ENCODE data around the gene KIF6. TPM values are rescaled to one million over a fixed set of nuclear protein-coding genes. Genes with fewer than 3 reads are reported as not detected.

Gene KIF6
- total and polyA plus RNA-seq, 2 donors (not counting 1 experiment from before 2014, with no cell fraction given): not detected

- ChIA-PET POLR2A (interaction anchor here (0.8 kb wide), 1 partner anchor 1726 kb away, joined by 4 read pairs; no protein-coding TSS in a partner anchor), CTCF (interaction anchor here (0.6 to 11.7 kb wide), 24 partner anchors 8 to 435 kb away, joined by 3 to 241 read pairs (median 4); no protein-coding TSS in a partner anchor)
- Histone ChIP-seq H3K4me2 (replicated peaks; ENCODE audit: low read depth, low read length, poor library complexity, severe bottlenecking) (peak overlapping the region; percentile 76), H2AFZ (ENCODE audit: insufficient read depth, low read depth, low read length, poor library complexity, severe bottlenecking) (peak overlapping the region; percentile 81), H4K20me1 (ENCODE audit: control insufficient read depth, insufficient read depth, low read length, poor library complexity, severe bottlenecking) (no peaks in the 10 kb centered on the region), H3K27me3 (replicated peaks in 1 of 4; ENCODE audit: control extremely low read depth in 1 of 4, control insufficient read depth in 3 of 4, insufficient read depth in 4 of 4, low read length in 3 of 4) (peaks cover 0 to 4% (median 0%) of the 10 kb centered on the region in 4 experiments), H3K79me2 (ENCODE audit: control insufficient read depth, insufficient read depth, low read length) (no peaks in the 10 kb centered on the region), H3K36me3 (replicated peaks in 1 of 2; ENCODE audit: control extremely low read depth in 1 of 2, control insufficient read depth in 1 of 2, extremely low read depth in 1 of 2, insufficient read depth in 2 of 2, low read length in 1 of 2) (no peaks in the 10 kb centered on the region), H3K9me3 (ENCODE audit: control extremely low read depth in 1 of 3, control insufficient read depth in 2 of 3, insufficient read depth in 1 of 3, low read length in 2 of 3) (peaks cover 0 to 5% (median 0%) of the 10 kb centered on the region in 3 donors), H3K4me1 (ENCODE audit: control insufficient read depth in 2 of 2, insufficient read depth in 2 of 2, low read length in 2 of 2) (peaks cover 4 to 7% of the 10 kb centered on the region in 2 donors), H3K9ac (ENCODE audit: low read length) (peak overlapping the region; percentile 27), H3K4me3 (ENCODE audit: control extremely low read depth in 1 of 5, extremely low read depth in 1 of 5, insufficient read depth in 1 of 5, low read depth in 2 of 5, low read length in 4 of 5) (peak overlapping the region in 1 of 5 experiments; percentile 29), H3K27ac (ENCODE audit: low read length in 2 of 2) (no peak overlapping the region)
- intact Hi-C loops (cut with micrococcal nuclease): loop anchor here (1.0 kb wide), 1 partner anchor 330 kb away; no protein-coding TSS in a partner anchor
- peak overlapping the region; percentile 74 for H3K4me3 Mint-ChIP-seq
- no peaks in the 10 kb centered on the region for H3K9me3 Mint-ChIP-seq (ENCODE audit: insufficient read depth)
- H3K27ac Mint-ChIP-seq: no peak overlapping the region
- H3K27me3 Mint-ChIP-seq: peaks cover 13% of the 10 kb centered on the region
- ATAC-seq (ENCODE audit: low read depth) (peak; percentile 92), DNase-seq (peak; percentile 85)
- TF ChIP-seq EZH2 (IDR thresholded peaks at IDR 0.05; ENCODE audit: borderline replicate concordance, insufficient read depth, low read depth, low read length, poor library complexity, severe bottlenecking) (no peak), CTCF (IDR thresholded peaks at IDR 0.05) (peak; percentile 85)
- H3K4me1 Mint-ChIP-seq: peaks cover 4% of the 10 kb centered on the region
- 1% methylated on average over 9 of the region's 11 CpGs for WGBS (ENCODE audit: insufficient coverage)
These were observed 422.4 kb downstream of the KIF6 start for GRCh38 chr6:39302669-39303424.

GRCh38 chr6:39302011-39302410, 423.2 kb downstream of the KIF6 start:
- no peak overlapping the region for H3K27ac ChIP-seq (ENCODE audit: low read length in 2 of 2)
- no peak overlapping the region for H3K4me3 Mint-ChIP-seq

More at GRCh38 chr6:39302011-39302410, 423.2 kb downstream of the KIF6 start:
- Mint-ChIP-seq H3K27me3 (peaks cover 10% of the 10 kb centered on the region), H3K27ac (no peak overlapping the region), H3K9me3 (ENCODE audit: insufficient read depth) (no peaks in the 10 kb centered on the region), H3K4me1 (peaks cover 4% of the 10 kb centered on the region)
- TF ChIP-seq CTCF (IDR thresholded peaks at IDR 0.05) (no peak), EZH2 (IDR thresholded peaks at IDR 0.05; ENCODE audit: borderline replicate concordance, insufficient read depth, low read depth, low read length, poor library complexity, severe bottlenecking) (no peak)
- ChIA-PET CTCF (interaction anchor here (1.1 to 11.7 kb wide), 8 partner anchors 8 to 429 kb away, joined by 3 to 241 read pairs (median 9); no protein-coding TSS in a partner anchor), POLR2A (interaction anchor here (0.8 kb wide), 1 partner anchor 1726 kb away, joined by 4 read pairs; no protein-coding TSS in a partner anchor)
- 92% methylated on average over 2 of the region's 2 CpGs for WGBS (ENCODE audit: insufficient coverage)
- peaks cover 4 to 7% of the 10 kb centered on the region in 2 donors for H3K4me1 ChIP-seq (ENCODE audit: control insufficient read depth in 2 of 2, insufficient read depth in 2 of 2, low read length in 2 of 2)
- intact Hi-C loops (cut with micrococcal nuclease): no loop called here
- ATAC-seq (ENCODE audit: low read depth) (no peak), DNase-seq (no peak)
- H2AFZ ChIP-seq (ENCODE audit: insufficient read depth, low read depth, low read length, poor library complexity, severe bottlenecking): no peak overlapping the region
- peaks cover 0 to 4% (median 0%) of the 10 kb centered on the region in 4 experiments for H3K27me3 ChIP-seq (replicated peaks in 1 of 4; ENCODE audit: control extremely low read depth in 1 of 4, control insufficient read depth in 3 of 4, insufficient read depth in 4 of 4, low read length in 3 of 4)
- no peak overlapping the region for H3K9ac ChIP-seq (ENCODE audit: low read length)
- no peak overlapping the region for H3K4me2 ChIP-seq (replicated peaks; ENCODE audit: low read depth, low read length, poor library complexity, severe bottlenecking)
- no peaks in the 10 kb centered on the region for H4K20me1 ChIP-seq (ENCODE audit: control insufficient read depth, insufficient read depth, low read length, poor library complexity, severe bottlenecking)
- H3K4me3 ChIP-seq (ENCODE audit: control extremely low read depth in 1 of 5, extremely low read depth in 1 of 5, insufficient read depth in 1 of 5, low read depth in 2 of 5, low read length in 4 of 5): no peak overlapping the region
- H3K9me3 ChIP-seq (ENCODE audit: control extremely low read depth in 1 of 3, control insufficient read depth in 2 of 3, insufficient read depth in 1 of 3, low read length in 2 of 3): peaks cover 0 to 5% (median 0%) of the 10 kb centered on the region in 3 donors
- H3K36me3 ChIP-seq (replicated peaks in 1 of 2; ENCODE audit: control extremely low read depth in 1 of 2, control insufficient read depth in 1 of 2, extremely low read depth in 1 of 2, insufficient read depth in 2 of 2, low read length in 1 of 2): no peaks in the 10 kb centered on the region
- H3K79me2 ChIP-seq (ENCODE audit: control insufficient read depth, insufficient read depth, low read length): no peaks in the 10 kb centered on the region

All from B cell (primary cell).